Ishikawa (cell line): Measurements from ENCODE around the gene MTMR10.

Experiments
- CEBPB ChIP-seq: IDR thresholded peaks from 2 replicates; pipeline ENCODE4 v1.6.1; 2012
- EGR1 ChIP-seq: IDR thresholded peaks from 2 replicates; pipeline ENCODE4 v1.6.1; 2012
- EP300 ChIP-seq: IDR thresholded peaks from 2 replicates; pipeline ENCODE4 v1.6.1; 2012; ENCODE audit warnings: borderline replicate concordance
- FOXM1 ChIP-seq: IDR thresholded peaks from 2 replicates; pipeline ENCODE4 v1.6.1; 2012; ENCODE audit warnings: low read depth, borderline replicate concordance
- RAD21 ChIP-seq: IDR thresholded peaks from 2 replicates; pipeline ENCODE4 v1.6.1; 2012; ENCODE audit warnings: low read depth
- TAF1 ChIP-seq: IDR thresholded peaks from 2 replicates; pipeline ENCODE4 v1.6.1; 2012; ENCODE audit warnings: low read depth, mild to moderate bottlenecking
- TCF12 ChIP-seq: IDR thresholded peaks from 2 replicates; pipeline ENCODE4 v1.6.1; 2012; ENCODE audit warnings: low read depth
- YY1 ChIP-seq: IDR thresholded peaks from 2 replicates; pipeline ENCODE4 v1.6.1; 2012; ENCODE audit warnings: low read depth
- ZBTB7A ChIP-seq: IDR thresholded peaks from 2 replicates; pipeline ENCODE4 v1.6.1; 2012; ENCODE audit warnings: low read depth
- TF ChIP-seq, protein P1 (sequence below): IDR thresholded peaks from 2 replicates; pipeline ENCODE4 v1.6.1; 2012; ENCODE audit warnings: low read depth, mild to moderate bottlenecking
- TF ChIP-seq, protein P2 (sequence below): IDR thresholded peaks from 2 replicates; pipeline ENCODE4 v1.6.1; 2012

DNA sequence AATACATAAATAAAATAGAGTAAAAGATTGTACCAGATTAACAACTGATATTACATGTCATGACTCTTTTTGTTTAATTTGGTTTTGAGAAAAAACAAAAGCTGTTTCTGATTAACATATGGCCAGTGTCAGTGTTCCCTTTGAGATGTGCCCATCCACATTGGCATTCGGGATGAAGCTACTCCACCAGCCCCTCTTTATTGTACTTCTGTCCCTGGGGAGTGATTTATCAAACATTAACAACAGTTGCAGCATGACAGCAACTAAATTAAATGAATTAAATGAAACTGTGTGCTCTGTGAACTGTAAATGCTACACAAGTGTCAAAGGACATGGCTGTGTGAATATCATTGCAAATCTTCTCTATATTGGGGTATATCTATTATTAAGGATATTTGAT lies 25.9 kb upstream of the MTMR10 start:
- no peak for TF ChIP-seq TAF1
- TF ChIP-seq EP300 = no peak
- no peak for TF ChIP-seq CEBPB
- no peak for TF ChIP-seq TCF12
- TF ChIP-seq ZBTB7A = no peak
- TF ChIP-seq, protein P1, sequence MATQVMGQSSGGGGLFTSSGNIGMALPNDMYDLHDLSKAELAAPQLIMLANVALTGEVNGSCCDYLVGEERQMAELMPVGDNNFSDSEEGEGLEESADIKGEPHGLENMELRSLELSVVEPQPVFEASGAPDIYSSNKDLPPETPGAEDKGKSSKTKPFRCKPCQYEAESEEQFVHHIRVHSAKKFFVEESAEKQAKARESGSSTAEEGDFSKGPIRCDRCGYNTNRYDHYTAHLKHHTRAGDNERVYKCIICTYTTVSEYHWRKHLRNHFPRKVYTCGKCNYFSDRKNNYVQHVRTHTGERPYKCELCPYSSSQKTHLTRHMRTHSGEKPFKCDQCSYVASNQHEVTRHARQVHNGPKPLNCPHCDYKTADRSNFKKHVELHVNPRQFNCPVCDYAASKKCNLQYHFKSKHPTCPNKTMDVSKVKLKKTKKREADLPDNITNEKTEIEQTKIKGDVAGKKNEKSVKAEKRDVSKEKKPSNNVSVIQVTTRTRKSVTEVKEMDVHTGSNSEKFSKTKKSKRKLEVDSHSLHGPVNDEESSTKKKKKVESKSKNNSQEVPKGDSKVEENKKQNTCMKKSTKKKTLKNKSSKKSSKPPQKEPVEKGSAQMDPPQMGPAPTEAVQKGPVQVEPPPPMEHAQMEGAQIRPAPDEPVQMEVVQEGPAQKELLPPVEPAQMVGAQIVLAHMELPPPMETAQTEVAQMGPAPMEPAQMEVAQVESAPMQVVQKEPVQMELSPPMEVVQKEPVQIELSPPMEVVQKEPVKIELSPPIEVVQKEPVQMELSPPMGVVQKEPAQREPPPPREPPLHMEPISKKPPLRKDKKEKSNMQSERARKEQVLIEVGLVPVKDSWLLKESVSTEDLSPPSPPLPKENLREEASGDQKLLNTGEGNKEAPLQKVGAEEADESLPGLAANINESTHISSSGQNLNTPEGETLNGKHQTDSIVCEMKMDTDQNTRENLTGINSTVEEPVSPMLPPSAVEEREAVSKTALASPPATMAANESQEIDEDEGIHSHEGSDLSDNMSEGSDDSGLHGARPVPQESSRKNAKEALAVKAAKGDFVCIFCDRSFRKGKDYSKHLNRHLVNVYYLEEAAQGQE = no peak
- no peak for TF ChIP-seq RAD21
- TF ChIP-seq, protein P2, sequence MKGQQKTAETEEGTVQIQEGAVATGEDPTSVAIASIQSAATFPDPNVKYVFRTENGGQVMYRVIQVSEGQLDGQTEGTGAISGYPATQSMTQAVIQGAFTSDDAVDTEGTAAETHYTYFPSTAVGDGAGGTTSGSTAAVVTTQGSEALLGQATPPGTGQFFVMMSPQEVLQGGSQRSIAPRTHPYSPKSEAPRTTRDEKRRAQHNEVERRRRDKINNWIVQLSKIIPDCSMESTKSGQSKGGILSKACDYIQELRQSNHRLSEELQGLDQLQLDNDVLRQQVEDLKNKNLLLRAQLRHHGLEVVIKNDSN = no peak
- TF ChIP-seq FOXM1 = no peak
- TF ChIP-seq EGR1 = no peak
- TF ChIP-seq YY1 = no peak
